MG63 (cell line): ENCODE data around the gene GLIPR1. TPM values are rescaled to one million over a fixed set of nuclear protein-coding genes. Genes with fewer than 3 reads are reported as not detected.
"Not testable (repeated sequence)": the region's sequence is repeated elsewhere in the genome, so short reads cannot be mapped to it uniquely, and the experiment has no call there.

ENCODE experiments used
- DNase-seq: peaks from one replicate; pipeline ENCODE4 v3.0.0-alpha.2; 2020
- H3K27me3 ChIP-seq: fragments of 250-450 bp; sonication (Bioruptor Pico); 2 replicates; pipeline ENCODE4 v1.5.1; 2020; ENCODE audit warnings: mild to moderate bottlenecking, moderate library complexity
- H3K36me3 ChIP-seq: fragments of 250-450 bp; sonication (Bioruptor Pico); 2 replicates; pipeline ENCODE4 v1.5.1; 2020; ENCODE audit warnings: mild to moderate bottlenecking, moderate library complexity
- H3K4me3 ChIP-seq: fragments of 250-450 bp; sonication (Bioruptor Pico); 2 replicates; pipeline ENCODE4 v1.5.1; 2020; ENCODE audit warnings: mild to moderate bottlenecking, moderate library complexity
- H3K9me3 ChIP-seq: fragments of 250-450 bp; sonication (Bioruptor Pico); 2 replicates; pipeline ENCODE4 v1.5.1; 2020; ENCODE audit warnings: mild to moderate bottlenecking, moderate library complexity
- total RNA-seq: library from RNA; depleted of rRNA; stranded (reverse); fragments of >200 nt; shearing (Covaris generic); gene quantifications from 2 replicates; pipeline ENCODE4 v1.2.3, GENCODE V29; 2014; ENCODE audit warnings: low replicate concordance

GLIPR1 gene
- total RNA-seq, 1 experiment from 2014 or later = 99.6 TPM

DNA sequence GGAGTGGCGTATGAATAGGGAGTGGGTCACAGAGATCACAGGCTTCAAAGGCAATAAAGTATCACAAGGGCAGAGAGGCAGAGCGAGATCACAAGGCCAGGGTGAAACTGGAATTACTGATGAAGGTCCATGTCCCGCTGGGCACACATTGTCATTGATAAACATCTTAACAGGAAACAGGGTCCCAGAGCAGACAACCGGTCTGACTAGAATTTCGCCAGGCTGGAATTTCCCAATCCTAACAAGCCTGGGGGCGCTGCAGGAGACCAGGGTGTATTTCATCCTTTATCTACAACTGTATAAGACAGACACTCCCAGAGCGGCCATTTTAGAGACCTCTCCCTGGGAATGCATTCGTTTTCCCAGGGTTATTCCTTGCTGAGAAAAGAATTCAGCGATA, 22.7 kb upstream of the GLIPR1 start:
- not testable (repeated sequence) for H3K27me3 ChIP-seq, H3K4me3 ChIP-seq, H3K36me3 ChIP-seq, DNase-seq
- peaks cover 19% of the 10 kb centered on the region for H3K9me3 ChIP-seq

DNA sequence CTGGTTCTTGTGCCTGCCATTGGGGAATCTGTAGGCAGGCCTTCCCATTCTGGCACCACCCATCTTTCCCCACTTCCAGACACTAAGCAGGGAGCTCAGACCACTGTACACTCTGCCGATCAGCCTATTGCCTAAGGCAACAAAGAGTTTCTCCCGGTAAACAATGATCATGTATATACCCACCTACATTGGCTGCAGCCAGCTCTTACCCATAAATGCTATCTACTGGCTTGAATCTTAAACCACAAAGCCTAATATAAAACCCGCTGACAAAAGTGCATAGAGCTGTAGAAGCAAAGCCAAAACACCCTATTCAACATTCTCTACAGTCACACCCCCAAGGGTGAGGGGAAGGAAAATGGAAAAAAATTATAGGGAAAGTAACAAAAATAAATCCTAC, 20.8 kb upstream of the GLIPR1 start:
- DNase-seq = no peak
- Histone ChIP-seq H3K36me3 (no peaks in the 10 kb centered on the region), H3K4me3 (no peak overlapping the region), H3K27me3 (no peaks in the 10 kb centered on the region), H3K9me3 (peaks cover 27% of the 10 kb centered on the region)

DNA sequence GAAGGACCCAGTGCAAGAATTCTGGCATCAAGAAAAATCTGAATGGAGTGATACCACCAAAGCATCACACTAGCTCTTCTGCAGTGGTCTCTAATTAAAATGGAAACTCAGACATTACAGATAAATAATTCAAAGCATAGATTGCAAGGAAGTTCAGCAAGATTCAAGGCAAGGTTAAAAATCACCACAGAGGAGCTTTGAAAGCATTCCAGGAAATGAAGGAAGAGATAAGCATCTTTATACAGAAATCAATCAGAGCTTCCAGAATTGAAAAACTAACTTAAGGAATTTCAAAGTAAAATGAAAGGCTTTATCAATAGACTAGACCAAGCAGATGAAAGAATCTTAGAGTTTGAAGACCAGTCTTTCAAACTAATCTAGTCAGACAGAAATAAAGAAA, 20.4 kb upstream of the GLIPR1 start:
- DNase-seq = no peak
- no peak overlapping the region for H3K4me3 ChIP-seq
- no peaks in the 10 kb centered on the region for H3K36me3 ChIP-seq

DNA sequence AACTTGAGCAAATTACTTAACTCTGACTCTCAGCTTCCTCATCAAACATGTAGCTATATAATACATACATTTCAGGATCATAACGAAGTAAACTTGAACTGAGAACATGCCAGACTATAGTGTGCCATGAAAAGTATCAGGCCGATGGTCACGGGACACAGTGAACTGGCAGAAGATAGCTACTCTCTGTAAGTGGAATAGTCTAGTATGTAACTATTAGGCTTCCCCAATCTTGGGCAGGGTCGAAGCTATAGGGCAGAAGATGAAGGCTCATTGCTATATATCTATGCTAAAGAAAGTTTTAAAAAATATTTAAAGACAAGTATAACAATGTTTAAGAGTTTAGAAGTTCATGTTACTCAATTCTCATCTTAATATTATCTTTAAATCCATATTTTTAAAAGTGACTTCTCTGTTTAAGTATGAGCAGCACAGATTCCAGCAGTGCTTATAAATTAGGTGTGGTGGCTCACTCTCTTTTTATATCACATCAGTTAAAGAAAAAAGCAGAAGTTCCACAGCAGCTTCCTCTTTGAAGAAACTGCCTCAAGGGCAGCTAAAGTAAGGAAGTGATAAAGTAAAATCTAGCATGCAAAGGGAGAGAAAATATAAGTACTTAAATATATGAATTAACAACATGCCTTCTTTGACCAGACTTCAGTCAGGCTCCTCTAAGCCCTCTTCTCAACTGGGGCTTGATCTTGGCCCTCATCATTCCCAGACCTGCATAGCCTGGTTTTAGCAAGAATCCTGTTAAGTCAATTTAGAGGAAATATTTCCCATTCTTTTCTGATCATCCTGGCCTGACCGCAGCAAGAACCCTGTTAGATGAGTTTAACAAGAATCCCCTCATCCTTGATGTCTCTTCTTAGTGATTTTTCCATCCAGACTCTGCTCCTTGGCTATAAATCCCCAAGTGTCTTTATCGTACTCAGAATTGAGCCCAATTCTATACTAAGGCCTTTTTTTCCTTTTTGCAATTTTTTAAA, 8.4 kb upstream of the GLIPR1 start:
- Histone ChIP-seq H3K27me3 (no peaks in the 10 kb centered on the region), H3K4me3 (no peak overlapping the region), H3K36me3 (no peaks in the 10 kb centered on the region), H3K9me3 (no peaks in the 10 kb centered on the region)
- no peak for DNase-seq

More for the DNA sequence above, 20.4 kb upstream of the GLIPR1 start:
- peaks cover 31% of the 10 kb centered on the region for H3K9me3 ChIP-seq
- H3K27me3 ChIP-seq = no peaks in the 10 kb centered on the region

DNA sequence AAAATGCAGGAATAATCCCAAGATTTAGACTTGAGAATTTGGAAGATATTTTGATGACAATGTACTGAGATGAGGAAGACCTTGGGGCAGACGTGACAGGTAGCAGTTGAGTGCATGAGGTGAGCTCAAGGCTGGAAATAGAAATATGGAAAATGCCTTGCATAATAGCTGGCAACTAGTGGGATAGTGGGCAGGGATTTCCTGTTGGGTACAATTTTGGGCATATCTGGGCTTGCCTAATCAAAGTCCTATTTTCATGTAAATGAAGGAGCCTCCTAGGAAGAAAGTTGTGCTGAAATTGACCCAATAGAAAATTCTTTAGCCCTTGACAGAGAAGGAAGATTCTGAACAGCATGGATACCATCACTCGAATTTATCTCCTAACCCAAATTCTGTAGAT, 6.4 kb upstream of the GLIPR1 start:
- no peak overlapping the region for H3K4me3 ChIP-seq
- H3K27me3 ChIP-seq = no peaks in the 10 kb centered on the region
- no peaks in the 10 kb centered on the region for H3K36me3 ChIP-seq
- H3K9me3 ChIP-seq = no peaks in the 10 kb centered on the region
- DNase-seq = no peak

DNA sequence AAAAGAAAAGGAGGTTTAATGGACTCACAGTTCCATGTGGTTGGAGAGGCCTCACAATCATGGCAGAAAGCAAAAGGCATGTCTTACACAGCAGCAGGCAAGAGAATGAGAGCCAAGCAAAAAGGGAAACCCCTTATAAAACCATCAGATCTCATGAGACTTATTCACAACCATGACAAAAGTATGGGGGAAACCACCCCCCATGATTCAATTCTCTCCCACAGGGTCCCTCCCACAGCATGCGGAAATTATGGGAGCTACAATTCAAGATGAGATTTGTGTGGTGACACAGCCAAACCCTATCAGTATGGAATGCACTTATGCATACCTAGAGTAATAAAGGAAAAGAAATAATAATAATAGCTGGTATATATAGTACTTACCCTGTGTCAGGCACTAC, 4.5 kb upstream of the GLIPR1 start:
- Histone ChIP-seq H3K9me3 (no peaks in the 10 kb centered on the region), H3K27me3 (no peaks in the 10 kb centered on the region), H3K36me3 (no peaks in the 10 kb centered on the region), H3K4me3 (no peak overlapping the region)
- no peak for DNase-seq

DNA sequence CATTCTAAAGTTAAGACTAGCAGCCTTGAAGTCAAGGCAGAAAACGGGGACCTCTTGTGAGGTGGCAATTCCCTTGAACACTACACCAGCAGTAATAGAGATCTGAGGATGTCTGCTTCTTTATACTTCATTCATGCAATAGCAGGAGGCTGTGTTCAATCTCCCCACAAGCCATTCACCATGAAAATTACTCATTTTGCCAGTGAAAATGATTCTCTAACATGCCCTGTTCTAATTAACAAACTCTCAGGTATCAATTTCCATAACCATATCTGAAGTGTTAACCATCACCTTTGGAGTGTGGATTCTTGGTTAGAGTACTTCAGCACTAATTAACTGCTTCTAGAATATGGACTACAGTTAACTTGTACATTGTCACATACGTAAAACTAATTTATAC, 3.4 kb upstream of the GLIPR1 start:
- H3K27me3 ChIP-seq = no peaks in the 10 kb centered on the region
- H3K4me3 ChIP-seq = no peak overlapping the region
- H3K36me3 ChIP-seq = peaks cover 3% of the 10 kb centered on the region
- DNase-seq = no peak
- H3K9me3 ChIP-seq = no peaks in the 10 kb centered on the region

DNA sequence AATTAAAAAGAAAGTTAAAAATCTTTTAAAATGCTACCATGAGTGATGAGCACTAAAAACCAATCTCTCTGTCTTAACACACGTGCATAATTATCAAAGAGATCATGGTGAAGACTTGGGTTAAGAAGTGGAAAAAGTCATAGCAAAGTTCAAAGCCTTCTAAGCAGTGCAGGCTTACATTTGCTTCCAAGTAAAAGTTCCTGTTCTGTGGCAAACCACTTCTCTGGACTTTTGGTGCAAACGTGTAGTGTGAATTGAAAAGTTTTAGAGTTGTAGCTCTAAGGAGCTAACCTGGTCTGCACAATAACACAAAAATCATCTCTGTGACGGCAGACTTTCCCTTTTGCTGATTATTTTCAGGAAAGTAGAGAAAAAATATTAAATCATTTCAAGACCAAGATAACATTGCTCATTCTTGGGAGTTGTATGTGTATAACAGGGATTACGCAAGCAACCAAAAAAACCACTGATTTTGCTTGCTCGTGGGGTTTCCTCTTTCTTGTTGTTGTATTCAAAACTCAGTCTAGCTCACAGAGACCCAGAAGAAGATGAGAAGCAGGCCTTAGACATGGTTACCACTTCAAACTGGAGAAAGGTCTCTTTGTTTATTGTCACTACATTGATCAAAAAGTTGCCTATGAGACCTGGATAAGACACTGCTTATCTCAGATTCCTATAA, 2.3 kb upstream of the GLIPR1 start:
- Histone ChIP-seq H3K9me3 (no peaks in the 10 kb centered on the region), H3K27me3 (no peaks in the 10 kb centered on the region), H3K4me3 (no peak overlapping the region), H3K36me3 (peaks cover 13% of the 10 kb centered on the region)
- DNase-seq = no peak

DNA sequence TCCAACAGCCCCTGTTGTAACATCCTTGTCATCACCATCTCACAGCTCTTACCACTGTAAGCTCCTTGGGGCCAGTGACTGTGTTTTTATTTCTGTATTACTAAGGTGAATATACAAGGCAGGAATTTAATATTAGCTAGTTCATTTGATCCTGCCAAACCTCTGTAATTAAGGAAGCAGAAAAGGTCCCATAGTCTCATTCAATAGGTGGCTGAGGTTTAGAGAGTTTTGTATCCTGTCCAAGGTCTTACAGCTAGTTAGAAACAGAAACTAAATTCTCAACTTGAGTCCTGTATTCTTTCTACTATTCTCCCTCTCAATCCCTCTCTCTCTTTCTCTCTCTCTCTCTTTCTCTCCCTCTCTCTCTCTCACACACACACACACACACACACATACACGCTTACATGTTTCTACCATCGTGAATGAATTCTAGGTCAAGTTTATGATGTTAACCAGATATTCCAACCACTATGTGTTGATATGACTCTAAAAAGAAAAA, 543 bp upstream of the GLIPR1 start:
- H3K9me3 ChIP-seq = no peaks in the 10 kb centered on the region
- peaks cover 30% of the 10 kb centered on the region for H3K36me3 ChIP-seq
- H3K27me3 ChIP-seq = no peaks in the 10 kb centered on the region
- peak overlapping the region; percentile 61 for H3K4me3 ChIP-seq
- DNase-seq = no peak

DNA sequence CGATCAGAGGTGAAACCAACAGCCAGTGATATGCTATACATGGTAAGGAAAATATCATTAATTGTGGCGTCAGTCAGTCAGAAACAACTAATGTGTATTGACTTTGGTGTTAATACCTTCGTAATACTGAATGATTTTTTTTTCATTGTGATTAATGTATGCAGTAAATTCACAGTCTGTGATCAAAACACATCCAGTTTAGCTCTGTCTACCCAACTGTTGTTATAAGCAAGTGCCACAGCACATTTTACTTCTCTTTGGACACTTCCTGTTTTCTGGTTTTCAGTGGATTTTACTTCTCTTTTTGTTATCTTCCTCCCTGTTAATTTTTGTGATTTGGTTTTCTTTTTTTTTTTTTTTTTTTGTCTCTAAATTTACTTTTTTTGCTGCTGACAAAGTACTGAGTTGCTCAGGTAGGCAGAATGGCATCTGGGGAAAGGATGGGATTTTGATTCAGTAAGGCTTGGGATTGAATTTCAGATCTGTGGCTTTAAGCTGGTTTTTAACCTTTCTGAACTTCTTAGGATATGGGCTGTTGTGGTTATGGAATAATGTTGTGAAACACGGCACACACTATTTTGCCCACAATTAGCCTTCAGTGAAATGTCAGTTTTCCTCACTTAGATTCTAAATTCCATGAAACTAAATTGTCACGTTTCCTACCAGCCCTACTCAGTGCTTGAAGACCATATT, 604 bp downstream of the GLIPR1 start:
- H3K27me3 ChIP-seq = no peaks in the 10 kb centered on the region
- peak overlapping the region; percentile 61 for H3K4me3 ChIP-seq
- DNase-seq = no peak
- H3K9me3 ChIP-seq = no peaks in the 10 kb centered on the region
- H3K36me3 ChIP-seq = peaks cover 39% of the 10 kb centered on the region

DNA sequence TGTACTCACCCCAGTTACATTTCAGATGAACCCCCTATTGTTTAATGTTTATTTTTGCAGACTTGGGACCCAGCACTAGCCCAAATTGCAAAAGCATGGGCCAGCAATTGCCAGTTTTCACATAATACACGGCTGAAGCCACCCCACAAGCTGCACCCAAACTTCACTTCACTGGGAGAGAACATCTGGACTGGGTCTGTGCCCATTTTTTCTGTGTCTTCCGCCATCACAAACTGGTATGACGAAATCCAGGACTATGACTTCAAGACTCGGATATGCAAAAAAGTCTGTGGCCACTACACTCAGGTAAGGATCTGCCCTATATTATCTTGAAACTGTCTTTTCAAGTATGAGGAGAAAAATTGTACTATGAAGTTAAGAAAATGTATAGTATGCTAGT, 1.2 kb downstream of the GLIPR1 start:
- Histone ChIP-seq H3K36me3 (peaks cover 45% of the 10 kb centered on the region), H3K9me3 (no peaks in the 10 kb centered on the region), H3K4me3 (peak overlapping the region; percentile 61), H3K27me3 (no peaks in the 10 kb centered on the region)
- DNase-seq = peak; percentile 13

DNA sequence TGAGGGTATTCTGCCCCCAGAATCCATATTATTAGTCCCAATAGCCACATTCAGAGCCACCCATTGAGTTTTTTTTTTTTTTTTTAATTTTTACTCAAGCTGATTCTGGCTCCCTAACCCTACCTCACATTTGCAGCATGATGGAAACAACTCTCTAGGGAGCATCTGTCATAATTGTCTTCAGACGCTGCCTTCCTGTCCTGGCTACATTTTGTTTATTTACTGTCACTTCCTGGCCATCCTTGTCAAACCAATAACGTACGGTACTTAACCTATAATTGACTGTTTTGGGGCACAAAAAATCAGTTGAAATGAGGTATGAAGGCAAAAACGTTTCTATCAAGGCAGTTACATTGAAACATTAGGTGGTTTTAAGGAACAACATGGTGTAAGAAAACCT, 2.1 kb downstream of the GLIPR1 start:
- Histone ChIP-seq H3K4me3 (peak overlapping the region; percentile 61), H3K9me3 (no peaks in the 10 kb centered on the region), H3K27me3 (no peaks in the 10 kb centered on the region), H3K36me3 (peaks cover 54% of the 10 kb centered on the region)
- DNase-seq = no peak

DNA sequence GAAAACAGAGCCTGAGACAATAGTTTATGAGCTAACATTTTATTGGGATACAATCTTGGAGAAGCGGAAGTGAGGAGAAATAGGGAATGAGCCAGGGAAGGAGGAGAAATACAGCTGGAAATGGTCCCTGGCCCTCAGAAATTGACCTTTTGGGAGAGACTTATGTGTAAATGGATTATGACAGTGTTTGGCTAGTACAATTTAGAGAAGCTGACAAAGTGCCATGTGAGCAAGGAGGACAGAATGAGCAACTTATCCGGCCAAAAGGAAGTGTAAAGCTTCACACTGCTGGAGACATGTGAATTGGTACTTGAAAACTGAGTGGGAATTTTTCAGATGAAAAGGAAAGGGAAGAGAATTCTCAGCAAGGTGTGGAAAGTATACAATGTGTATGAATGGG, 2.9 kb downstream of the GLIPR1 start:
- Histone ChIP-seq H3K36me3 (peaks cover 62% of the 10 kb centered on the region), H3K9me3 (no peaks in the 10 kb centered on the region), H3K4me3 (peak overlapping the region; percentile 61), H3K27me3 (no peaks in the 10 kb centered on the region)
- no peak for DNase-seq

DNA sequence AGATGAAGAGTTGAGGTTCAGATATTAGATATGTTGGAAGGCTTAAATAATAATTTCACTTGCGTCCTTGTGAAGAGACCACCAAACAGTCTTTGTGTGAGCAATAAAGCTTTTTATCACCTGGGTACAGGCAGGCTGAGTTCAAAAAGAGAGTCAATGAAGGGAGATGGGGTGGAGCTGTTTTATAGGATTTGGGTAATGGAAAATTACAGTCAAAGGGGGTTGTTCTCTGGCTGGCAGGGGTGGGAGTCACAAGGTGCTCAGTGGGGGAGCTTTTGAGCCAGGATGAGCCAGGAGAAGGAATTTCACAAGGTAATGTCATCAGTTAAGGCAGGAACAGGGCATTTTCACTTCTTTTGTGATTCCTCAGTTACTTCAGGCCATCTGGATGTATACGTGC, 3.9 kb downstream of the GLIPR1 start:
- peaks cover 67% of the 10 kb centered on the region for H3K36me3 ChIP-seq
- not testable (repeated sequence) for H3K27me3 ChIP-seq, H3K9me3 ChIP-seq, H3K4me3 ChIP-seq, DNase-seq

DNA sequence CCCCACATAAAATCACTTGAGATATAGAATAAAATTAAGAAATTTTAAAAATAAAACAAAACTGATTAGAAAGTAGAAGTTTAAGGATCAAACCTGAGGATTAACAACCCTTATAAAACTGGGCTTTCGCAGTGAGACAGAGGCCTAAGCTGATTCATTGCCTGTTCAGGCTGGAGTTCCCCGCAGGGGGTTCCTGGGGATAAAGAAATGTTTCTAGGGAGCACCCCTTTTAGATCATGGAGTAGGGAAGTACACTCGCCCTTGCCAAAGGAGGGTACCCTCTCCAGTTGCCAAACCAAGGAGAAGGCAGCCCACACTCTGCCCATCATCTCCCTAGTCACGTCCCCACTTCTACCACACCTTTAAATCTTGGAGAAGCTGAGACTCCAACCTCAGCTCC, 6.8 kb downstream of the GLIPR1 start:
- no peak for DNase-seq
- no peaks in the 10 kb centered on the region for H3K9me3 ChIP-seq

DNA sequence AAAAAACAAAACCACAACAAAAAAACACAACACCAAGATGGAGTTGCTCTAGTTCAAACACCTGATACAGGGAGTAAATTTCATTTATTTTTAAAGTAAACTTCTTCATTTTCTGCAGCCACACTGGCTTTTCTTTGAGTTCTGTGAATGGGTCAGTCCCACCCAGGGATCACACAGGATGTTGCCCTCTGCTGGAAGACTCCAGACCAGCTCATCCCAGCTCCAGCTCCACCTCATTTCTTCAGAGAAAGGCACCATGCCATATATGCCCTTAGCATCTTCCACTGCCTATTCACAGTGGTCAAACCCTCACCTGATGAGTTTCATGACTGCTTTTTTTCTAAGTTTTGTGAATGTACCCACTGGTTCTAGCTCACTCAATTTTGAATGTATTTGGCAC, 8.0 kb downstream of the GLIPR1 start:
- peak; percentile 59 for DNase-seq
- Histone ChIP-seq H3K9me3 (no peaks in the 10 kb centered on the region), H3K4me3 (no peak overlapping the region), H3K36me3 (peaks cover 80% of the 10 kb centered on the region), H3K27me3 (no peaks in the 10 kb centered on the region)

More for the DNA sequence above, 6.8 kb downstream of the GLIPR1 start:
- H3K4me3 ChIP-seq = no peak overlapping the region
- no peaks in the 10 kb centered on the region for H3K27me3 ChIP-seq
- peaks cover 79% of the 10 kb centered on the region for H3K36me3 ChIP-seq

DNA sequence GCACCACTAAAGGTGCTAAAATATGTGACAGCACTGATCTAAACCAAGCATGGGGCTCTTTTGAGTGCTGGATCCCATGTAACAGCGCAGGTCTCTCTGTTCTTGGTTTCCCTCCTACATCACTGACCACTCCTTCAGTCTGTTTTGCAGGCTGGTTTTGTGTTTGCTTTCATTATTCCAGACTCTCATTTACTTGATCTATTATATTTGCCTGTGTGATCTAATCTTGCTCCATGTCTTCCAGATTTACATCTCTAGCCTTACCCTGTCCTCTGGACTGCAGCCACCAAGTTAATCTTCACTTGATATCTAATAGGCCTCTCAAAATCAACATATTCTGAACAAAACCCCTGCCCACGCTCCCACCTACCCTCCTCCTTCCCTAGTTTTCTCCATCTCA, 8.6 kb downstream of the GLIPR1 start:
- no peak overlapping the region for H3K4me3 ChIP-seq
- H3K9me3 ChIP-seq = no peaks in the 10 kb centered on the region
- no peak for DNase-seq
- H3K36me3 ChIP-seq = peaks cover 80% of the 10 kb centered on the region
- no peaks in the 10 kb centered on the region for H3K27me3 ChIP-seq
